ENCODE measurements around the gene C19orf73.

C19orf73 gene, protein sequence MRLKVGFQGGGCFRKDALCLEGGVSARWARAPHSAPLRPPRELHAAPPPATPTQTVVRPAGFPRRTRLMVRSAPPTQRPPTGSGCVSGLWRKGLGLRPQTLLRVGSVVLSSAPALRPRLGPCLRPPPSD

DNA sequence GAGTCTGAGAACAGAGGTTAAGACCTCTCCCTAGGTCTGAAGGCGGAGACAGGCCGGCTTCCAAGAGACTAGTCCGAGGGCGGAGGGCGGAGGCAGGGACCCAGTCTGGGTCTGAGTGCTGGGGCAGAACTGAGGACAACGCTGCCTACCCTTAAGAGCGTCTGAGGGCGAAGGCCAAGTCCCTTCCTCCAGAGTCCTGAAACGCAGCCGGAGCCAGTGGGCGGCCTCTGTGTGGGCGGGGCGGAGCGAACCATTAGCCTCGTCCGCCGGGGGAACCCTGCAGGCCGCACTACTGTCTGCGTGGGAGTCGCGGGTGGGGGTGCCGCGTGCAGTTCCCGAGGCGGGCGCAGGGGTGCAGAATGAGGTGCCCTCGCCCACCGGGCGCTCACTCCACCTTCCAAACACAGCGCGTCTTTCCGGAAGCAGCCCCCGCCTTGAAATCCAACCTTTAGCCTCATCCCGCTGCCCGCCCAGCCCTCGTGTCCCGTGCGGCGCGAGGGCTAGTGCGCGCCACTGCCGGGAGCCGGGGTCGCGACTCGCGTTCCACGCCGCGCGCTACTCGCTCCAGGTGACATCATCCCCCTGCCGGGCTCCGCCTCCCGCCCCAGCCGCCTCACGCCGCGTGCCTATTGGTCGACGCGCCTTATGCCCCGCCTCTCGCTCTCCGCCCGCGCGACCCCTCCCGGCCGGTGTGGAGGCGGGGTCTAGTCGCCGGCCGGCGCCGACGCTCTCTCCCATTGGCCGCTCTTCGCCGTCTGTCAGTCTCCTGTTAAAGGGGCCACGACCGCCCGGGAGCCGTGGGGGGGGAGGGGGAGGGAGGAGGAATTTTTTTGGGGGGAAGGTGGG is at the start of gene C19orf73:
Gene C19orf73, minus strand, starts transcription at position 579 of the 846 bp plus-strand sequence. Its CDS starts 121 bp downstream, at position 458.
- no peaks in the 10 kb centered on the region for H3K9me3 ChIP-seq (ENCODE audit: low read length)
- peaks cover 12% of the 10 kb centered on the region for H3K4me1 ChIP-seq (ENCODE audit: insufficient read depth, low read length)
- peak within 1 kb of the TSS; percentile 76 for H2AFZ ChIP-seq (ENCODE audit: low read depth, low read length)
- peaks cover 13% of the 10 kb centered on the region for H3K27me3 ChIP-seq (ENCODE audit: insufficient read depth, low read length)
- H3K4me3 ChIP-seq (ENCODE audit: low read length): peak within 1 kb of the TSS; percentile 89
- no peaks in the 10 kb centered on the region for H3K36me3 ChIP-seq (ENCODE audit: insufficient read depth, low read length)

DNA sequence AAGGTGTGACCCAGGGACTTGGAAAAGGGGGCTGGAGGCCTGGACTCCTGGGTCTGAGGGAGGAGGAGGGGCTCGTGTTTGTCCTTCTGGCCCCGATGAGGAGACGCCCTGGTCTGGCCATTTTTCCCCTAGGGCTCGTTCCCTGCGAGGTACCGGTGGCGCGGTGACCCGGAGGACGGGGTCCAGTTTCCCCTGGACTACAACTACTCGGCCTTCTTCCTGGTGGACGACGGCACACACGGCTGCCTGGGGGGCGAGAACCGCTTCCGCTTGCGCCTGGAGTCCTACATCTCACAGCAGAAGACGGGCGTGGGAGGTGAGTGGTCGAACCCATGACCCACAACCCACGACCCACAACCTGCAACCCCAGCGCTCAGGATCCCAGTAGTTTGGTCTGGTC is 49.5 kb upstream of the C19orf73 start:
- H3K36me3 ChIP-seq (ENCODE audit: insufficient read depth, low read length): peaks cover 54% of the 10 kb centered on the region
- no peaks in the 10 kb centered on the region for H3K4me1 ChIP-seq (ENCODE audit: insufficient read depth, low read length)
- H3K27me3 ChIP-seq (ENCODE audit: insufficient read depth, low read length): no peaks in the 10 kb centered on the region
- H3K9me3 ChIP-seq (ENCODE audit: low read length): no peaks in the 10 kb centered on the region
- no peak overlapping the region for H2AFZ ChIP-seq (ENCODE audit: low read depth, low read length)
- no peak overlapping the region for H3K4me3 ChIP-seq (ENCODE audit: low read length)

DNA sequence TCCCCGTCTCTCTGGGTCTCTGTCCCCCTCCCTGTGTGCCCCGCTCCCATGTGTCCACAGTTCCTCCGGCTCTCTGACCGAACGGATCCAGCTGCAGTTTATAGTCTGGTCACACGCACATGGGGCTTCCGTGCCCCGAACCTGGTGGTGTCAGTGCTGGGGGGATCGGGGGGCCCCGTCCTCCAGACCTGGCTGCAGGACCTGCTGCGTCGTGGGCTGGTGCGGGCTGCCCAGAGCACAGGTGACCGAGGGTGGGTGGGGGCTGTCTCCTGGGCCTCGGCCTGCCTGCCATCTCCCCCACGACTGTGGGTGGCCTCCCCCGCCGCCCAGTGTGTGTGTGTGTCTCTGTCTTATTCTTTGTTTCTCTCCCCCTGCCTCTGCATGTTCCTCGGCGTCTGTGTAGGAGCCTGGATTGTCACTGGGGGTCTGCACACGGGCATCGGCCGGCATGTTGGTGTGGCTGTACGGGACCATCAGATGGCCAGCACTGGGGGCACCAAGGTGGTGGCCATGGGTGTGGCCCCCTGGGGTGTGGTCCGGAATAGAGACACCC is 49.0 kb upstream of the C19orf73 start:
- no peaks in the 10 kb centered on the region for H3K27me3 ChIP-seq (ENCODE audit: insufficient read depth, low read length)
- H3K4me3 ChIP-seq (ENCODE audit: low read length): no peak overlapping the region
- H3K9me3 ChIP-seq (ENCODE audit: low read length): no peaks in the 10 kb centered on the region
- H3K36me3 ChIP-seq (ENCODE audit: insufficient read depth, low read length): peaks cover 49% of the 10 kb centered on the region
- H3K4me1 ChIP-seq (ENCODE audit: insufficient read depth, low read length): no peaks in the 10 kb centered on the region
- H2AFZ ChIP-seq (ENCODE audit: low read depth, low read length): no peak overlapping the region

DNA sequence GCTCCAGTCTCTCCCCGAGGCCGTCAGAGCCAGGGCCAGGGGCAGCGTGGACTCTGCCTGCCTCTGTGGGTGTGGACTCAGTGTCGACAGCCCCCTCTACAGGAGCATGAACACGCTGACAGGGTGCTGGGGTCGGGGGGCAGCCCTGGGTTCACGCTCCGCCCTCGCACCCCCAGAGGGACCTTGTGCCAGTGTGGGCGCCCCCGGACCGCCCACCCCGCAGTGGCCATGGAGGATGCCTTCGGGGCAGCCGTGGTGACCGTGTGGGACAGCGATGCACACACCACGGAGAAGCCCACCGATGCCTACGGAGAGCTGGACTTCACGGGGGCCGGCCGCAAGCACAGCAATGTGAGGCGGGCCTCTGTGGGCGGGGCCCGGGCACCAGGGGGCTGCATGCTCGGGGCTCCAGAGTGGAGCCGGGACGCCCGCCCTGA is 46.9 kb upstream of the C19orf73 start:
- no peaks in the 10 kb centered on the region for H3K4me1 ChIP-seq (ENCODE audit: insufficient read depth, low read length)
- no peaks in the 10 kb centered on the region for H3K27me3 ChIP-seq (ENCODE audit: insufficient read depth, low read length)
- H3K4me3 ChIP-seq (ENCODE audit: low read length): no peak overlapping the region
- peaks cover 35% of the 10 kb centered on the region for H3K36me3 ChIP-seq (ENCODE audit: insufficient read depth, low read length)
- H3K9me3 ChIP-seq (ENCODE audit: low read length): no peaks in the 10 kb centered on the region
- no peak overlapping the region for H2AFZ ChIP-seq (ENCODE audit: low read depth, low read length)

DNA sequence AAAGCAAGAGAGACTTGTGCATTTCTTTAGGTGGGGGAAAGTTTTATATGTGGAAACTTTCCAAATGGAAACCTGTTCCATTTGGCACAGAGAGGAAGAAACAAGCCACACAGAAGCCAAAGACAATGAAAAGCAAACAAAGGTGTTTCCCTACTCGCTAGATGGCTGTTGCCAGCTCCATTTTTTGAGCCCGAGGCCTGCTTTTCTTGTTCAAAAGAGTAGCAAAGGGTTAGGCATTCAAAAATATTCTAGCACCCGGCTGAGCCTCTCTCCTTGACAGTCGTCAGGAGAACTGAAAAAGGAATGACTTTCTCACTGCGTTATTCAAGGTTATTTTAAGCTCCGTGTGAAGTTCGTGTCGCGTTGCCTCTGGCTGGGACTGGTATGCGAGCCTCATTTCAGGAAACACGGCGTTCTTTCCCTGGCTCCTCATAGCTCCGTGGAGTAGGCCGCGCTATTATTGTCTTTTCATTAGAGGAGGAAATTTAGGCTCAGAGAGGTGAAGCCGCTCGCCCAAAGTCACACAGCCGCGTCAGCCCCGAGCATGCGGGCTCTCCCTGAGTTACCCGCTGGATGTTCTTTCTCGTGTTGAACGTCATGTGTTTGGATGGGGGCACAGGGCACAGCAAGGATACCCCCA is 46.3 kb upstream of the C19orf73 start:
- H3K4me1 ChIP-seq (ENCODE audit: insufficient read depth, low read length): no peaks in the 10 kb centered on the region
- no peak overlapping the region for H2AFZ ChIP-seq (ENCODE audit: low read depth, low read length)
- H3K36me3 ChIP-seq (ENCODE audit: insufficient read depth, low read length): peaks cover 28% of the 10 kb centered on the region
- no peaks in the 10 kb centered on the region for H3K9me3 ChIP-seq (ENCODE audit: low read length)
- H3K27me3 ChIP-seq (ENCODE audit: insufficient read depth, low read length): no peaks in the 10 kb centered on the region
- H3K4me3 ChIP-seq (ENCODE audit: low read length): no peak overlapping the region

DNA sequence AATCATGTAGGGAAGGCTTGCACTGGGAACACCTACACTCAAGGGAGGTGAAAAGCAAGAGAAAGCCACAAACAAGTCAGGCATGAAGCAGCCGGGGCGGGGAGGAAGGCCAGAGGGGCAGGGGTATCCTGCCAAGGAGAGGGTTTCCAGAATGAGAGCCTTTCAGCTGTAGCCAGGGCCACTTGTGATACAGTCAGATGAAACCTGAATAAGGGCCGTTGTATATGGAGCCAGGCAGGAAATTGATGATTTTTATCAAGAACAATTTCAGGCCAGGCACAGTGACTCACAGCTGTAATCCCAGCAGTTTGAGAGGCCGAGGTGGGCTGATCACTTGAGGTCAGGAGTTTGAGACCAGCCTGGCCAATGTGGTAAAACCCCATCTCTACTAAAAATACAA is 43.0 kb upstream of the C19orf73 start:
- Histone ChIP-seq H3K27me3 (ENCODE audit: insufficient read depth, low read length) (no peaks in the 10 kb centered on the region), H3K36me3 (ENCODE audit: insufficient read depth, low read length) (peaks cover 21% of the 10 kb centered on the region), H2AFZ (ENCODE audit: low read depth, low read length) (no peak overlapping the region), H3K9me3 (ENCODE audit: low read length) (no peaks in the 10 kb centered on the region), H3K4me3 (ENCODE audit: low read length) (no peak overlapping the region), H3K4me1 (ENCODE audit: insufficient read depth, low read length) (peaks cover 9% of the 10 kb centered on the region)

DNA sequence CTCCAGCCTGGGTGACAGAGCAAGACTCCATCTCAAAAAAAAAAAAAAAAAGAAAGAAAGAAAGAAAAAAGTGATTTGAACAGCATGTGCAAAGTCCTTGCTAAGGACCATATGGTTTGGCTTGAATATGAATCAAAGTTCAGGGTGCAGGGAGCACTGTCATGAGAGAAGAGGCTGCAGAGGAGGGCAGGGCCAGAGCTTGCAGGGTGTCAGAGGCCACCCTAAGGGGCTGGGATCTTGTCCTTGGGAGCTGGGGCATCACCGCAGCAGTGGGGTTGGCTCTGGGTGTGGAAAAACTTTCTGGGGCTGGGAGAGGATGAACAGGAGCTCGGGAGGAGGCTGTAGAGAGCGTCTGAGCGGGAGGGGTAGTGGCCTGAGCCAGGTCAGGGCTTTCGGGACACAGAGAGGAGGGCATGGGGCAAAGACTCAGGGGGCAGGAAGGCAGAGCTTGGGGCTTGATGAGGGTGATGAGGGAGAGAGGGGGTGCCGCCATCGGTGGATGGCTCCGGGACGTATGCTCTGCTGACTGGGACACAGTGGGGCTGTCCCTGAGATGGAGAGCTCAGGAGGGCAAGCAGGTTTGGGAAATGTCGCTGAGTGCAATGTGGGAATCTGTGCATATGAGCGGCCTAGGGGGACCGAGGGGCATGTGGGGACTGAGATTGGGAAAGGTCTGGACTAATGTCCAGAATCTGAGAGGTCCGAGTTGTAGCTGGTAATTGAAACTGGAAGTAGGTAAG is 41.7 kb upstream of the C19orf73 start:
- Histone ChIP-seq H3K4me1 (ENCODE audit: insufficient read depth, low read length) (peaks cover 15% of the 10 kb centered on the region), H3K4me3 (ENCODE audit: low read length) (no peak overlapping the region), H3K9me3 (ENCODE audit: low read length) (no peaks in the 10 kb centered on the region), H3K36me3 (ENCODE audit: insufficient read depth, low read length) (peaks cover 21% of the 10 kb centered on the region), H2AFZ (ENCODE audit: low read depth, low read length) (no peak overlapping the region), H3K27me3 (ENCODE audit: insufficient read depth, low read length) (no peaks in the 10 kb centered on the region)

DNA sequence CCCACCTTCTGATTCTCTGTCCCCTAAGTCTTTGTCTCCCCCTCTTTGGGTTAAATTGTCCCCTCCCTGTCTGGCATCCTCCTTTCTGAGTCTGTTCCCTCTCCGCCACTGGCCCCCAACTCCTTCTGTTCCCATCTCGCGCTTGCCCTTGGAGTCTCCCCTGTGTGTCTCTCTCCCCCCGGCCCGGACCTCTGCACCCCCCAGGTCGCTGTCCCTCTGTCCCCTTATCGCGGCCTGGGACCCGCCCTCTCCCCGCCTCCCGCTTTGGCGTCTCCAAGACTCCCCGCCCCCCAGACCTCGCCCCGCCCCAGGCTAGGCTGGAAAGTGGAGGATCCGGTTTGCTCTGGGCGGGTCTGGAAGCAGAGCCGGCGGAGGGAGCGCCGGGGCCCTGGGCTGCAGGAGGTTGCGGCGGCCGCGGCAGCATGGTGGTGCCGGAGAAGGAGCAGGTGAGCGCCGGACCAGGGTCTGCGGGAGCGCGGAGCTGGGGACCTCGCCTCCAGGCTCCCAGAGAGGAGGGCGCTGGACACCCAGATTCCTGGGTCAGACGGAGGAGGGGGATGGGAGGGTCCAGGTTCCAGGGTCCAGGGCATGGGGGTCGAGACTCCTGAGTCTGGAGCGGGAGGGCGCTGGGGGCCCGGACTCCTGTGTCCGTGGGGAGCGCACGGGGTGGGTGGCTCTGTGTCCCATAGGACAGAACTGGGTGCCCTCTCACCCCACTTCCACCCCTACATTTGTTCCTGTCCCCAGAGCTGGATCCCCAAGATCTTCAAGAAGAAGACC is 38.7 kb upstream of the C19orf73 start, which contains the start of gene TRPM4:
Gene TRPM4, plus strand, starts transcription at position 348 of the 780 bp plus-strand sequence. Its CDS starts 75 bp downstream, at position 423.
- H3K4me3 ChIP-seq (ENCODE audit: low read length): peak within 1 kb of the TSS; percentile 89
- peaks cover 27% of the 10 kb centered on the region for H3K4me1 ChIP-seq (ENCODE audit: insufficient read depth, low read length)
- no peaks in the 10 kb centered on the region for H3K27me3 ChIP-seq (ENCODE audit: insufficient read depth, low read length)
- H2AFZ ChIP-seq (ENCODE audit: low read depth, low read length): peak within 1 kb of the TSS; percentile 14
- peaks cover 5% of the 10 kb centered on the region for H3K9me3 ChIP-seq (ENCODE audit: low read length)
- peaks cover 12% of the 10 kb centered on the region for H3K36me3 ChIP-seq (ENCODE audit: insufficient read depth, low read length)

DNA sequence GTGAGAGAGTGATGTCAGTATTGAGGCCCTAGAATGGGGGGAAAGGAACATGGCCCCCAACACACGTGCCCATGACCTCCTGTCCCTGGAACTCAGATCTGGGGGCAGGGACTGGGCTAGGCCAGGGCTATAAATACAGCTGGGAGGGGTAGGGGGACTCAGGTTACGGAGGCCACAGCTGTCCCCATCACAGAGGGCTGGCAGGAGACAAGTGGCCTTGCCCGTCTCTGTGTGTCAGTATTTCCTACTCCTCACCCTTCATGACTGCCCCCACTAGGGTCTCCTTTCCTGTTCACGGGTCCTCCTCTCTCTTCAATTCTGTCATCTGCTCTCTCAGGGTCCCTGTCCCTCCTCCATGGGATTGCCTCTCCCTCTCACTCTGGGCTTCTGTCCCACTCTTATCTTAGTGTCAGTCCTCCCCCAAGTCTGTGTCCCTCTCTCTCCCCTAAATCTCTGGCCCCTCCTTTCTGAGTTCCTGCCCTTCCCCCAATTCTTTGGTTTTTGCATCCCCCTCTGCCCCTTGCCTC is 36.9 kb upstream of the C19orf73 start:
- H3K9me3 ChIP-seq (ENCODE audit: low read length): peaks cover 5% of the 10 kb centered on the region
- peaks cover 6% of the 10 kb centered on the region for H3K36me3 ChIP-seq (ENCODE audit: insufficient read depth, low read length)
- peaks cover 30% of the 10 kb centered on the region for H3K4me1 ChIP-seq (ENCODE audit: insufficient read depth, low read length)
- H3K27me3 ChIP-seq (ENCODE audit: insufficient read depth, low read length): no peaks in the 10 kb centered on the region
- H2AFZ ChIP-seq (ENCODE audit: low read depth, low read length): no peak overlapping the region
- H3K4me3 ChIP-seq (ENCODE audit: low read length): no peak overlapping the region

DNA sequence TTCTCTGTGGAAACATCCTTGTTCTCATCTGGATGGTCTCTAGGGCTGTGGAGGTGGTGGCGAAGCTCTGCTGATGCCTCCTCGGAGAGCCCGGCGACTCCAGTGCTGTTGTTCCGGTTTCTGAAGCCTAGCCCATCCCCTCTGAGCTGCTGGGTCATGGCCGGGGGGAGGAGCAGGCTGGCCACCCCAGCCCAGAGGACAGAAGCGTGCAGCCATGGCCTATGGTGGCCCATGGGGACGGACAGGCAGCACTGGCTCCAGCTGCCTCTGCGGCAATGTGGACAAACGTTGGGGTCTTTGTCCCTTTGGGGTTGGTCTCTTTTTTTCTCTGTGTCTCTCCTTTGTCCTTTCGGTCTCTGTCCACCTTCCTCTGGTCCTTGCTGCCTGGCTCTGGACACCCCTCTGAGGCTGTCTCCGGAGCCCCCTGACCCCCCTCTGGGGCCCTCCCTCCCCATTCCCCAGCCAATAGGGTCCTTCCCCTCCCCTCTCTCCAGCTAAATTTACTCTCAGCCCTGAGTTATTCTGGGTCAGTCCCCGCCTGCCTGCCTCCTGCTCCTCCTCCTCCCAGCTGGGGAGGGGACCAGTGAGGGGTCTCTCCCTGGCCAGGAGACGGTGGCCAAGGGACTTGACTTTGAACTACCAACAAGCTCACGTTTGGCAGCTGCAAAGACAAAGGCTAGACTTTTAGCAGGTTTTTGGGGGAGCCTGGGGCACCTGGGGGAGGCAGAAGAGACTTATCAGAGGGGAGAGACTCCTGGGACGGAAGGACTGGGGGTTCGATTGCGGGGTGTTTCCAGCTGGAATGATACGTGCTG is 36.3 kb upstream of the C19orf73 start, which contains the start of gene HRC:
Gene HRC, minus strand, starts transcription at position 392 of the 815 bp plus-strand sequence. Its CDS starts 159 bp downstream, at position 233.
- no peaks in the 10 kb centered on the region for H3K27me3 ChIP-seq (ENCODE audit: insufficient read depth, low read length)
- H3K4me3 ChIP-seq (ENCODE audit: low read length): no peak within 1 kb of the TSS
- peaks cover 34% of the 10 kb centered on the region for H3K4me1 ChIP-seq (ENCODE audit: insufficient read depth, low read length)
- H2AFZ ChIP-seq (ENCODE audit: low read depth, low read length): no peak within 1 kb of the TSS
- peaks cover 5% of the 10 kb centered on the region for H3K9me3 ChIP-seq (ENCODE audit: low read length)
- peaks cover 6% of the 10 kb centered on the region for H3K36me3 ChIP-seq (ENCODE audit: insufficient read depth, low read length)

DNA sequence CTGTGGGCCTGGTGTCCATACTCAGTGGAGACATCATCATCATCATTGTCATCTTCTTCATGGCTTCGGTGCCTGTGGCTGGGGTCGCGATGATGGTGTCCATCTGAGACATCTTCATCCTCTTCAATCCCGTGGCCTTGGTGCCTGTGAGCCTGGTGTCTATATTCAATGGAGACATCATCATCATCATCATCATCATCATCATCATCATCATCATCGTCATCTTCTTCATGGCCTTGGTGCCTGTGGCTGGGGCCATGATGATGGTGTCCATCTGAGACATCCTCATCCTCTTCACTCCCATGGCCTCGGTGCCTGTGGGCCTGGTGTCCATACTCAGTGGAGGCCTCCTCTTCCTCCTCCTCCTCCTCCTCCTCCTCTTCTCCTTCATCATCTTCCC is 35.3 kb upstream of the C19orf73 start:
- Histone ChIP-seq H2AFZ (ENCODE audit: low read depth, low read length) (no peak overlapping the region), H3K27me3 (ENCODE audit: insufficient read depth, low read length) (no peaks in the 10 kb centered on the region), H3K4me3 (ENCODE audit: low read length) (no peak overlapping the region), H3K9me3 (ENCODE audit: low read length) (peaks cover 5% of the 10 kb centered on the region), H3K36me3 (ENCODE audit: insufficient read depth, low read length) (no peaks in the 10 kb centered on the region), H3K4me1 (ENCODE audit: insufficient read depth, low read length) (peaks cover 39% of the 10 kb centered on the region)
